Breast epithelium (tissue), 3 donors: ENCODE data around the gene MAPK14.

Experiments
- CTCF ChIP-seq, 3 donors: fragments of 450-650 bp; IDR thresholded peaks; one replicate each; pipeline ENCODE4 v1.5.1; 2016 to 2017; ENCODE audit warnings: antibody characterized with exemption in 3 of 3, mild to moderate bottlenecking in 3 of 3, moderate library complexity in 3 of 3
- POLR2AphosphoS5 ChIP-seq, 3 donors: sonication (generic); formaldehyde crosslinking; IDR thresholded peaks; one replicate each; pipeline ENCODE4 v1.6.1; 2017; ENCODE audit warnings: antibody characterized with exemption in 3 of 3

- TF ChIP-seq POLR2AphosphoS5 (IDR thresholded peaks at IDR 0.05) (no peak), CTCF (IDR thresholded peaks at IDR 0.05) (no peak)
Measured at GRCh38 chr6:36118550-36119107, 91.0 kb downstream of the MAPK14 start.
